Measurements from ENCODE around the gene TMEM87B. TPM values are rescaled to one million over a fixed set of nuclear protein-coding genes. Genes with fewer than 3 reads are reported as not detected.
"Not testable (repeated sequence)": the region's sequence is repeated elsewhere in the genome, so short reads cannot be mapped to it uniquely, and the experiment has no call there.

TMEM87B gene
- polyA plus RNA-seq, 4 donors: 16.7 to 25.5 (median 21.1) TPM

DNA sequence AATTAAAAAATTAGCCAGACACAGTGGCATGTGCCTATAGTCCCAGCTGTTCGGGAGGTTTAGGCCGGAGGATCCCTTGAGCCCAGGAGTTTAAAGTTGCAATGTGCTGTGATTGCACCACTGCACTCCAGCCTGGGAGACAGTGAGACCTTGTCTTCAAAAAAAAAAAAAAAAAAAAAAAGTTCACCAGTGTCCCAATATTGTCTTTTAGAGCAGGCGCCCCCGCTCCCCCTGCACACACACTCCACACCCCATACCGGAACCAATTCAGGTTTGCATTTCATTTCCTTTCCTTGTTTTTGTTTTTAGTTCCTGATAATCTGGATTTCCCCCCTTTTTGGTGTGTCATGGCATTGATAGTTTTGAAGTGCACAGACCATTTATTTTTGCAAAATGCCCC is 10.4 kb downstream of the TMEM87B start:
- DNase-seq (ENCODE audit: low read depth in 4 of 4, low spot score in 2 of 4): no peak

DNA sequence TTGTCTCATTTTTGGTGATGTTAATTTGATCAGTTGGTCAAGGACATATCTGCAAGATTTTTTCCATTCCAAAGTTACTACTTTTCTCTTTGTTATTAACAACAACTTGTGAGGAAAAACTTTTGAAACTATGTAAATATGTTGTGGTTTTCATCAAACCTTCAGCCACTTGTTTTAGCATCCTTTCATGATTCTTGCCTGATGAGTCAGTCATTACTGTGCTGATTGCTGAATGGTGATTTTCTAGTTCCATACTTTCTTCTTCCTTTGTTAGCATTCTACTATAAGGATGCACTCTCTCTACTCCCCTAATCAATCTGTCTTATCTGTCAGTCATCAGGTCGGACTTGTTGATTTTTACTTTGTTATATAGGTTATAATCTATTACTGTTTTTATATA is 10.9 kb downstream of the TMEM87B start:
- no peak for DNase-seq (ENCODE audit: low read depth in 4 of 4, low spot score in 2 of 4)

DNA sequence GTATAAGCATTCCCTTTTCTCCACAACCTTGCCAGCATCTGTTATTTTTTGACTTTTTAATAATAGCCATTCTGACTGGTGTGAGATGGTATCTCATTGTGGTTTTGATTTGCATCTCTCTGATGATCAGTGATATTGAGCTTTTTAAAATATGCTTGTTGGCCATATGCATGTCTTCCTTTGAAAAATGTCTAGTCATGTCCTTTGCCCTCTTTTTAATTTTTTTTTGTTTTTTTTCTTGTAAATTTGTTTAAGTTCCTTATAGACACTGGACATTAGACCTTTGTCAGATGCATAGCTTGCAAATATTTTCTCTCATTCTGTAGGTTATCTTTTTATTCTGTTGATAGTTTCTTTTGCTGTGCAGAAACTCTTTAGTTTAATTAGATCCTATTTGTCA is 14.7 kb downstream of the TMEM87B start:
- DNase-seq (ENCODE audit: low read depth in 4 of 4, low spot score in 2 of 4): not testable (repeated sequence)

DNA sequence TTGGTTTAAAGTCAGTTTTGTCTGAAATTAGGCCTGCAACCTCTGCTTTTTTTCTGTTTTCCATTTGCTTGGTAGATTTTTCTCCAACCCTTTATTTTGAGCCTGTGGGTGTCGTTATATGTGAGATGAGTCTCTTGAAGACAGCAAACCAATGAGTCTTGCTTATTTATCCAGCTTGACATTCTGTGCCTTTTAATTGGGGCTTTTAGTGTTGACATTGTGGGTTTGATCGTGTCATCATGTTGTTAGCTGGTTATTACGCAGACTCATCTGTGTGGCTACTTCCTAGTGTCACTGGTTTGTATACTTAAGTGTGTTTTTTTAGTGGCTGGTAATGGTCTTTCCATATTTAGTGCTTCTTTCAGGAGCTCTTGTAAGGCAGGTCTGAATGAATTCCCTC is 18.8 kb downstream of the TMEM87B start:
- no peak for DNase-seq (ENCODE audit: low read depth in 4 of 4, low spot score in 2 of 4)

DNA sequence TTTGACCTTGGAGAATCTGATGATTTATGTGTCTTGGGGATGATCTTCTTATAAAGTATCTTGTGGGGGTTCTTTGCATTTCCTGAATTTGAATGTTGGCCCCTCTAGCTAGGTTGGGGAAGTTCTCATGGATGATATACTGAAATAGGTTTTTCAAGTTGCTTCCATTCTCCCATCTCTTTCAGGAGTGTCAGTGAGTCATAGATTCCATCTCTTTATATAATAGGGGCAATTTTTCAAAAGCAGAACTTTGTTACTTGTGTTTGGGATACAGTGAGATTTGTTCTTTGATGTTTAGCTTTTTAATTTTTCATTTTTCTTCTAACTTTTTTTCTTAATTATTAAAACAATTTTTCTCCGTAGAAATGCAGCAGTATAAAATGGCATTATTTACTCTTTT is 19.4 kb downstream of the TMEM87B start:
- no peak for DNase-seq (ENCODE audit: low read depth in 4 of 4, low spot score in 2 of 4)

DNA sequence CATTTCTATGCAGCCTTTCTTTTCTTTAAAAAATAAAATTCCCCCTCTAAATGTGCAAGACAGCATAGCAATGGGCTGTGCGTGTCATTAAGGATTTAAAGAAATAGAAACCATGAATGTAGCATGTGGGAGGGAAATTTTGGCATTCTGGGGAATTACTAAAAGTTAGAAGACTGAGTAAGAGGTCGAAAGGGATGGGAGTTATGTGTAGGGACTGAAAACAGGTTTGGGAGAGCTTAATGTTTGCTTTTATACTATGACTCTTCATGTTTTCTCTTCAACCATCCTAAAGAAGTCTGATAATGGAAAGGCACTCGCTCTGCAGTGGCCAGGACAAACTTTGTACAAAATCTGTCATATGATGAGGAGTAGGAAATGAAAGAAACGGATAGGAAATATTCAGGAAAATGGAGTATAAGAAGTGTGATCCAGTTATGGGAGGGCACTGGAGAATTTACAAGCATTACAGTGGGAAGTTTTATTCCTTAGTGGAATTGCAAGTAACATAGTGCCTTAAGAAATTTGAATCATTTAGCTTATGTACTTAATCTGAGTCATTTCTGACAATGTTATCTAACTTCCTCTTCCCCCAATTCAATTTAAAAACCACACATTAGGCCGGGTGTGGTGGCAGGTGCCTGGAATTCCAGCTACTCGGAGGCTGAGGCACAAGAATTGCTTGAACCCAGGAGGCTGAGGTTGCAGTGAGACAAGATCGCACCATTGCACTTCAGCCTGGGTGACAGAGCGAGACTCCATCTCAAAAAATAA is 20.6 kb downstream of the TMEM87B start:
- DNase-seq (ENCODE audit: low read depth in 4 of 4, low spot score in 2 of 4): no peak

DNA sequence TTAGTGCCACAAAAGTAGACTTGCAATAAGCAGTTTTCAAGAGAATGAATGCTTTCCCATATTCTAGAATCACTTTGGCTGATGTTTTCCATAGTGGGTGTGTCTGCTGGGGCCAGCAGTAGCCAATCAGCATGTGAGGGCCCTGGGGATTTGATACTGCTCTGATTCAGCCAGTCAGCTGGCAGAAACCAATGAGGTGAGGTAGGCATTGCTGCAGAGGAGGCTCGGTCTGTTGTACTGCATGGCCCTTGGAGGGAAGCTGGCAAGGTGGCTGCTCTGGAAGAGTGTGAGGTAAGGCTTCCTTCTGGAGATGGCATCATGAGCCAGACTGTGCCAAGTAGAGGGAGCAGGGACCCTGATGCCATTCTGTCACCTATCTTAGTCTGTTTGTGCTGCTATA is 22.7 kb downstream of the TMEM87B start:
- DNase-seq (ENCODE audit: low read depth in 4 of 4, low spot score in 2 of 4): no peak

DNA sequence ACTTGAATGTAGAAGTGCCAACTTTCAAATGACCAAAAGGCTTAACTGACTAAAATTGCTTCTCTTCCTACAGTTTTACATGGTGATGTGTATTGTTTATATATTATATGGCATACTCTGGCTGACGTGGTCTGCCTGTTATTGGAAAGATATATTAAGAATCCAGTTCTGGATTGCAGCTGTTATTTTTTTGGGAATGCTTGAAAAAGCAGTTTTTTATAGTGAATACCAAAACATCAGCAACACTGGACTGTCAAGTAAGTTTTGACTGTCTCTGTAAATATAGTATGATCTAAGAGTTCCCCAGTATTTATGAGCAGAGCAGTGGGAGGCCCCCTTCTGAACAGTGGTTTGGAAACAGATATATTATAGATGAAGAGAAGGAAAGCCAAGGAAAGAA is 26.2 kb downstream of the TMEM87B start:
- DNase-seq (ENCODE audit: low read depth in 4 of 4, low spot score in 2 of 4): no peak

DNA sequence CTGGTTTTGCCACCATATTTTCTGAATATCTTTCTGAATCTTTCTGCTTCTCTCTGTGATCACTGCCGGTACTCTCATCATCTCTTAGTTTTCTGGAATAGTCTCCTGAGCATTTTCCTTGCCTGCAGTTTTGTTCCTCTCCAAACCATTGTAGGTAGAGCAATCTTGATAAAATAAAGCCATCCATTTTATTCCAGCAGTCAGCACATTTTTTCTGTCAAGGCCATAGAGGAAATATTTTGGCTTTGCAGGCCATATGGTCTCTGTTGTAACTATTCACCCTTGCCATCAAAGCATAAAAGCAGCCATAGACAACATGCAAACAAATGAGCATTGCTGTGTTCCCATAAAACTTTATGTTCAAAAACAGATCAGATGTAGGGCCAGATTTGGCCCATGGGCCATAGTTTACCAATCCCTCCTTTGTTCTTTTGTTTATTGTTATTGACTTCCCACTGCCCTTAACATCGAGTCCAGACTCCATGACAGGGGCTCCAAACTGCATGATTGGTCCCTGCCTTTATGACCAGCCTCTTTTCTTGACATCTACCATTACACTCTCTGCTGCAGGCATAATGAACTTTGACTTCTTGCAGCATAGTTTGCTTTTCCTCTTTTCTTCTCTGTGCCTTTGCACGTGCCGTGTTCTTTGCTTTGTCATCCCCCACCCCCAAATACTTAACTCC is 29.8 kb downstream of the TMEM87B start:
- peak in 2 of 4 donors; percentile 23 to 51 for DNase-seq (ENCODE audit: low read depth in 4 of 4, low spot score in 2 of 4)

DNA sequence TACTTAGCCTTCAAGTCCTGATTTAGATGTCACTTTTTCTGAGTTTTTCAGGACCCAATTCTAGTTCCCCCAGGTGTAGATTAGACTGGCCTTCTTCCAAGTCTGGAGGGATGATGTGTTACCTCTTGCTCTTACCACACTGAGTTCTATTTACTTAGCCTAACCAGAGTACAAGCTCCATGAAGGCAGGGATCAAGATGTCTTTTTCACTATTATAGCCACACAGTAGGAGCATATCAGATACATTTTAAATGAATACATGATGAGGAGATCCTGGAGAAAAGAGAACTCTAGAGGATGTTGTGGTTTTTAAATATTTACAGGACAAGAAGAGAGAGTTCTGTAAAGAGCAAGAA is 30.3 kb downstream of the TMEM87B start:
- DNase-seq (ENCODE audit: low read depth in 4 of 4, low spot score in 2 of 4): no peak

DNA sequence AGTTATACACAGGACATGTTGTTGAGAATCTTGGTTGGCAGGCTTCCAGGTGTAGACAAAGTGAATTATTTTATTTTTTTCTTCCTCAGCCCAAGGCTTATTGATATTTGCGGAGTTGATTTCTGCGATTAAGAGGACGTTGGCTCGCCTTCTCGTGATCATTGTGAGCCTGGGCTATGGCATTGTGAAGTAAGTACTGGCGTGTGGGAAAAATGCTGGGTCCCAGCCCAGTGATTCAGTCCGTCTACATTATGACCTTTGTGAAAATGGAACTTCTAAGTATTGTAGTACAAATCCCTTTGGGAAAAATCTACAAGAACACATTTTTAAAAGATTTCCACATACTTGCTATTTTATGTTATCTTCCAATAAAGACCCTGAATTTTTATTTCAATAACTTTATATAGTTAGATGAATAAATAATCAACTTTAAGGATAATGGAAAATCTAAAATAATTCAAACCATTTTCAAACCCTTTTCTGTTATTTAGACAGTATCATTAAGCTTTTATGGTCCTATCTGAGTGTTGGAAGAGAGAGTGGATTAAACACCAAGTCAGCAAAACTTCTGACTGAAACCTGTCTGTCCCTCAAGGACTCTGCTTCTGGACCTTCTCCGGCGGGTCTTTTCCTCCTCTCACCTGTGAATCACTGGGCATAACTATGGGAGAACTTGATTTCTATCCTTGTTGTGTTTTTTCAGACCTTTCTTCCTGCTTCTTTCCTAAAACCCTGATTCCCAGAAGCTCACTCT is 31.0 kb downstream of the TMEM87B start:
- no peak for DNase-seq (ENCODE audit: low read depth in 4 of 4, low spot score in 2 of 4)

DNA sequence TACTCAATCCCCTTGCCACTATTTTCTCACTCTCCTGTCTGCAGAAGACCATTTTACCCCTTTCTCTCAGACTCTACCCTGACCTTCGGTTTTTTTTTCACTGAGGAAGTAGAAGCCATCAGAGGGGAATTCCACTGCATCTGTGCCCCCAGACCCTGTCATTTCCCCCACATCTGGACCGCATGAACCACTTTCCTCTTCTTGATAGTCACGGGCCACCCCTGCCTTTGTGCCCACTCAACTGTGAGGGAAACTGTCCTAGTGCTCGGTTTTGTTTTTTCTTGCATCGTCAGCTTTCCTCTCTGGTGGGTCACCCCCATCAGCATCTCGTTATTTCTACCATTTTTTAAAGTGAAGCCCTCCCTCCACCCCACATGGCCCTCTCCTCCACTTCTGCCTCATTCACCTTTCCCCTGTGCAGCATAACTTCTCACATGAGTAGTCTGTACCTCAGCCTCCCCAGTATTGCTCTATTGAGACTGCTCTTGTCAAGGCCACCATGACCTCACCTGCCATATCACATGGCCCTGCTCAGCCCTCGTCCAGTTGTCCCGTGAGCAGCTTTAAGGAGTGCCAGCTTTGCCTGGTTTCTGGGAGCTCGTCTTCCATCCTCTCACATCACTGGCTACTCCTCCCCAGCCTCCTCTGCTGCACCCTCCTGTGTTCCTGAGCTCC is 32.4 kb downstream of the TMEM87B start:
- no peak for DNase-seq (ENCODE audit: low read depth in 4 of 4, low spot score in 2 of 4)

DNA sequence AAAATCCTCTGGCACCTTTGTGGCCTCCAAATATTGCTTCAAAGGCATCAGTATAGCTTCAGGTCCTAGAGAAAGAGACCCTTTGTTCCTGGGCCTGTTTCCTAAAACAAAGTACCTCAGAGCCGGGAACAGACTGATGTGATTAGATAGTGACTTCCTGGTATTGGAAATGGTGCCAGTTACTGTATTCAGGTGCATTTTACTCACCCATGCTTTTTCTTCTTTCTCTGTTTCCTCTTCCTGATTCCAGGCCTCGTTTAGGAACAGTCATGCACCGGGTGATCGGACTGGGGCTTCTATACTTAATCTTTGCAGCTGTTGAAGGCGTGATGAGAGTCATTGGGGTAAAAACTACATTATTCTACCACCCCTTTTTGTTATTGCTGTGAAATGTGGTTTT is 34.3 kb downstream of the TMEM87B start:
- DNase-seq (ENCODE audit: low read depth in 4 of 4, low spot score in 2 of 4): no peak

DNA sequence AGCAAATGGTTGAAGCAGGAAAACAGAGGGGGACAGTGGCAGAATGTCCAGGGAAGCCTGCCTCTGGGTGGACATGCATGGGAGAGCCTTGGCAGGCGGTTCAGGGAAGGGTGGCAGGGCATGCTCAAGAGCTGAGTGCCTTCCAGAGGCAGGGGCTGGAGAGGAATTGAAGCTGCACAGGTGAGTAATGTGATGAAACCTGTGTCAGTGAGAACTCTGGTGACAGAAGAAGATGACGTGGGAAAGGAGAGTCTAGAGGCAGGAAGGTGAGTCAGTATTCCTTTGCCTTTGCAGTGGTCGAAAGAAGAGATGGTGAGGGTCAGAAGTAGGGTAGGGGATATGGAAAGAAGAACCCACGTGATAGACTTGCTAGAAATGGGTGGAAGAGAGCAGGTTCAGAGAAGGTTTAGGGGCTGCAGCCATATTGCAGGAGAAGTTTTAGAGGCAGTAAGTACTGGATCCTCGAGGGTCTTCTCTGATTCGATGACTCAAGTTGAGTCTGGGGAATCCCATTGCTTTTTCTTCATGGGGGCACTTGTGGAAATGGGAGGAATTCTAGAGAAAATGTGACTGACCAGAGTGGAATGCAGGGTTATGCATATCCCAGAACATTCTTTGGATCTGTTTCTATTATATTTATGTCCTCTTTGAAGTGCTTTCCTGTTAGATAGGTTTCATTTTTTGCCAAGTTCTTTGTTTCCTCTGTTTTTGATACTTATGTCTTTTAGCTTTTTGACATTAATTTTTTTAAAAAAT is 37.4 kb downstream of the TMEM87B start:
- DNase-seq (ENCODE audit: low read depth in 4 of 4, low spot score in 2 of 4): no peak

DNA sequence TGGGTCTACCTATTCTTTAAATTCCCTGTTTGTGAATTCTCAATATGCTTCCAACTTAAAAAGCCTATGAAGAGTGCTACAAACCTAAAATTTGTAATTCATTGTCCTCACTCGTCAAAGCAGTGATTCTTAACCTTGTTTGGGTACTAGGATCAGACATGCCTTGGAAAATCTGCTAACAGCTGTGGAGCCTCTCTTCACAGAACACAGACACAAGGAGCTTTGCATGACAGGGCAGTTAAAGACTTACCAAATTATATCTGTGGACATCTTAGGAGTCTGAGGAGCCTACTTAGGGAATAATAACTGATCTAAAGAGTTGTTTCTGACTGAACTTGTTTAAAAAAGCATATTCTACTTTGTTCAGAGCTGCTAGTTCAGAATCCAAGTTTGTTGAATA is 38.1 kb downstream of the TMEM87B start:
- DNase-seq (ENCODE audit: low read depth in 4 of 4, low spot score in 2 of 4): no peak

DNA sequence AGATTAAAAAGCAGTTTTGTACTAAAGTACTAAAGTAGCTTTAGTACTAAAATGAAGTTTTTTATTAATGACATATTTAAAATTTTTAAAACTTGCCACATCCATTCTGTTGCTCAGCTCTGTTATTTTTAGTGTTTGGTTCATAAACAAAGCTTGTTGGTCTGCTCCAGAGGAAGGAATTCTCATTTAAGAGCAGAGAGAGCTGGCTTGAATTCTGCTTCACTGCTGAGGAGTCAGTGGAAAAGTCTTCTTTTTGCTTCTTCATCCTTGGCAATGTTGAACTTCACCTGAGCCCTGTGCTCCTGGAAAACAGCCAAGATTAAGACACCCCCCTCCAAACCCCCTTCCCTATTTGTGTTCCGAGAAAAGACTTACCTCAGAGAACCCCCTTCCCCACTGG is 40.6 kb downstream of the TMEM87B start:
- no peak for DNase-seq (ENCODE audit: low read depth in 4 of 4, low spot score in 2 of 4)

DNA sequence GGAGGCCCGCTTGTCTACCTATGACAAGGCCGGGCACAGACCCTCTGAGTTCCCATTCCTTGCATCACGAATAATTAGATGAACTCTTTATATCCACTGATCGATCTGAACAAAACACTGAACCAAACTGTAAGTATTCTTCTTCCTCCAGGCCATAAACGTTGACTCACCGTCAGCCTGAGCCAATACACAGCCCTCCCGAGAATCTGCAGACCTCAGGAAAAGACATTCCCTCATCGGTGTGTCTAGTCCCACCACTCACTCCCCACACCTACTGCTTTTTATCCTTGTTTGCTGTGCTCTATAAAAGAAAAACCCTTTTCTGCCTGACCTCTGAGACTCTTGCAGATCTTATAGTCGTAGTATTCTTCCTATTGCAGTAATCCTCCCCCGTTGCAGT is 41.0 kb downstream of the TMEM87B start:
- DNase-seq (ENCODE audit: low read depth in 4 of 4, low spot score in 2 of 4): no peak

DNA sequence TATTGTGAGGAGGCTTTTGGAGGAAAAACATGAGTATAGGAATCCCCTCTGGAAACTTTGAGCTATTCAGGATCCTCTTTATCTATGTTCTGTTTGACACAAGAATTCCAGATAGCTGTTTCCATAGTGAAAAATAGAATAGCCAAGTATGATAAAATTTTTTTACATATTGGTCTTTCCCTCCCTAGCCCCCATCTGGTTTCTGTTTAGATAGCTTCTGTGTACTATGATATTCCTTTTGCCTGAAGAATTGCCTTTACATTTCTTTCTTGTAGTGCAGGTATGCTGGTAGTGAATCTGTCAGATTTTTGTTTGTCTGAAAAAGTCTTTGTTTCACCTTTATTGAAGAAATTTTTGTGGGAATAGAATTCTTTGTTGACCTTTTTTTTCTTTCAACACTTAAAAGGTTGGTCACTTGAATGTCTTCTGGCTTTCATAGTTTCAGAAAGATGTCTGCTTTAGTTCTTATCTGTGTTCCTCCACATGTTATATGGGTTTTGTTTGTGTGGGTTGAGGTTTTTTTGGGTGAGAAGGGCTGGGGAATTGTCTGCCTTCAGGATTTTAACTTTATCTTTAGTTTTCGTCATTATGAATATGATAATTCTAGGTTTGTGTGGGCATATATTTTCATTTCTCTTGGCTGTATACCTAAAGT is 53.2 kb downstream of the TMEM87B start:
- no peak for DNase-seq (ENCODE audit: low read depth in 4 of 4, low spot score in 2 of 4)

DNA sequence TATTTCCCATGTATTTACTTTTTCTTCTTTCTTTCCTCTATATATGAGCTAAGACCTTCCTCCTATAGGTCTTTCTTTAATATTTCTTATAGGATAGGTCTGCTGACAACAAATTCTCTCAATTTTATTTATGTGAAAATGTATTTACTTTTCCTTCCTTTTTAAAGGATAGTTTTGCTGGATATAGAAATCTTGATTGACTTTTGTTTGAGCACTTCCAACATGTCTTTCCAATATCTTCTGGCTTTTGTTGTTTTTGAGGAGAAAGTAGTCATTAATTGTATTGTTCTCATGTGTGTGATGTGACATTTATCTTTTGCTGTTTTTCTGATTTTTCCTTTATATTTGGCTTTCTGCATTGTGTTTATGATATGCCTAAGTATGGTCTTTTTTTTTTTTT is 54.2 kb downstream of the TMEM87B start:
- DNase-seq (ENCODE audit: low read depth in 4 of 4, low spot score in 2 of 4): no peak

DNA sequence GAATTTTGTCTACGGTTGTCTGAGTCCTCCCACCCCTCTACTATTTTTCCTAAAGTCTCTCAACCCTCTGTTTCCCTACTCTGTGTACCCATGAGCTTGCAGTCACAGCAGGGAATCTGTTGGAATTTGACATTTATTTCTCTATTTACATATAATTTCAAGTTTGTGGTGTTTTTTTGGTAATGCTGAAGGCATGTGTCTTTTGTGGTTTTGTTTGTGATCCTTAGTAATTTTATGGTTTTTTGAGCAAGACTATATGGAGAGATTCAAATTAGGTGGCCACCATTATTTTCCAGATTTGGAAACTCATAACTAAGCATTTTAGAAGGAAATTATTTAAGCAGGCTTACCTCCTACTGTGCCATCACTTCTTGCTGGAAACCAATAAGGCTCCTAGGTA is 55.9 kb downstream of the TMEM87B start:
- no peak for DNase-seq (ENCODE audit: low read depth in 4 of 4, low spot score in 2 of 4)
